GM21447 (cell line): Measurements from ENCODE around the gene RRP9.
A peak's percentile ranks its signal among the peaks of the same experiment; 100 is the strongest.
"Not testable (repeated sequence)": the region's sequence is repeated elsewhere in the genome, so short reads cannot be mapped to it uniquely, and the experiment has no call there.

Experiments used
- ATAC-seq: cut with Tn5 transposase; IDR thresholded peaks from one replicate; pipeline ENCODE4 v1.9.1; 2021; ENCODE audit not compliant: unreplicated experiment

Gene RRP9

GRCh38 chr3:51941798-51942602, at the start of gene RRP9, which contains the start of gene PARP3:
TSS of gene RRP9 (minus strand) at chr3:51941904. CDS start at chr3:51941867, 37 bp downstream.
TSS of gene PARP3 (plus strand) at chr3:51942363. CDS start at chr3:51943356, 993 bp downstream.
- peak; percentile 87 for ATAC-seq

- not testable (repeated sequence) for ATAC-seq
These were observed 48.8 kb upstream of the RRP9 start for GRCh38 chr3:51990501-51990971.

- ATAC-seq: no peak
These were observed 46.8 kb upstream of the RRP9 start for GRCh38 chr3:51988286-51989146.

- no peak for ATAC-seq
These were observed 45.9 kb upstream of the RRP9 start for GRCh38 chr3:51987568-51987967.

GRCh38 chr3:51986010-51986947, 44.6 kb upstream of the RRP9 start:
- ATAC-seq: no peak

- ATAC-seq: no peak
These were observed 43.4 kb upstream of the RRP9 start for GRCh38 chr3:51985063-51985462.

GRCh38 chr3:51984269-51984647, 42.6 kb upstream of the RRP9 start:
- no peak for ATAC-seq

- ATAC-seq: no peak
These were observed 42.0 kb upstream of the RRP9 start for GRCh38 chr3:51983578-51984268.

GRCh38 chr3:51982838-51983577, 41.3 kb upstream of the RRP9 start, which contains the start of gene ACY1:
TSS of gene ACY1 (plus strand) at chr3:51983535. CDS start at chr3:51984065, 530 bp downstream.
- ATAC-seq: peak; percentile 72

GRCh38 chr3:51982352-51982837, 40.7 kb upstream of the RRP9 start:
- peak; percentile 57 for ATAC-seq

- ATAC-seq: no peak
These were observed 38.5 kb upstream of the RRP9 start for GRCh38 chr3:51980253-51980652.

GRCh38 chr3:51978143-51978502, 36.4 kb upstream of the RRP9 start:
- ATAC-seq: no peak

- no peak for ATAC-seq
These were observed 35.9 kb upstream of the RRP9 start for GRCh38 chr3:51977446-51978142.

GRCh38 chr3:51975852-51976549, 34.3 kb upstream of the RRP9 start:
- ATAC-seq: no peak

- peak; percentile 39 for ATAC-seq
These were observed 33.5 kb upstream of the RRP9 start, which contains the start of gene ABHD14A for GRCh38 chr3:51974963-51975851. TSS of gene ABHD14A (plus strand) at chr3:51975064. CDS start at chr3:51975136, 72 bp downstream.

- ATAC-seq: peak; percentile 14
These were observed 32.7 kb upstream of the RRP9 start for GRCh38 chr3:51974277-51974962.
